GM19467 (cell line): ENCODE data around the gene ANKRD11.
"Not testable (repeated sequence)": the region's sequence is repeated elsewhere in the genome, so short reads cannot be mapped to it uniquely, and the experiment has no call there.

ENCODE experiments used
- ATAC-seq: cut with Tn5 transposase; IDR thresholded peaks from one replicate; pipeline ENCODE4 v1.9.1; 2021; ENCODE audit warnings: mild to moderate bottlenecking, moderate library complexity; ENCODE audit not compliant: unreplicated experiment

The ANKRD11 gene

DNA sequence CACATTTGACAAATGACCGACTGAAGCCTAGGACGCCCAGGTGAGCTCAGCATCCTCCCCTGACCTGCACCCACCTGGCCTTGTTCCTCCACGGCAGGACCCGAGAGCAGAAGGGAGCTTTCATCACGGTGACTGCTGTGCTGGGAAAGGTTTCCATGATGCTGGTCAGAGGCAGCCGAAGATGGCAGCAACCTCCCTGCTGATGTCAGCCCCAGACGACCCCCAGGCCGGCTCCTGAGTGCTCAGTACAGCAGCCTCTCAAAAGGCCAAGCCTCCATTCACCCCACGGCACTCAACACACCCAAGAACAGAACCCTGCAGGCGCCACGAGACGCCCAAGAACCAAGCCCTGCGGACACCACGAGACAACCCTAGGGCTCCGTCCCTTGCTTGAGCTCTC lies 119.8 kb downstream of the ANKRD11 start:
- no peak for ATAC-seq

DNA sequence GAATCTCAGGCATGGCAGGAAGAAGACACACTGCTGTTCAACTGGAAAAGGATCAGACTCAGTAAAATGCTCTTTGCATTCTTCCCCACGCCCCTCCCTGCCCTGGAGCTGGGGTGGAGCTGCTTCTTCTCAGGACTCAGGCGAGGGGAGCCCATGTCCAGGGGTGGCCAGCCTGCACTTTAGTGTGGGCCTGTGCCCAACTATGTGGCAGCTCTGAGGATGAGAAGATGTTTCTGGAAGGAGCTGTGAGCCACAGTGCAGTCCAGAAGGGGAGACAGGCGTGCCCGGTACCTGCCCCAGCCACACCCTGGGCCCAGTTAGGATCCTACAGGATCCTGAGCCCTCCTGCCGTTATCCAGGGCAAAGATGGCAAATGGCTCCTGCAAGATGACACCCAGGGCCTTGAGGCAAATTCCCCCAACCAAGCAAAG lies 120.3 kb downstream of the ANKRD11 start:
- ATAC-seq: no peak

- no peak for ATAC-seq
Measured at GRCh38 chr16:89369266-89369895, 121.0 kb downstream of the ANKRD11 start.

- no peak for ATAC-seq
Measured at GRCh38 chr16:89368604-89369249, 121.6 kb downstream of the ANKRD11 start.

- no peak for ATAC-seq
Measured at GRCh38 chr16:89367538-89367915, 122.8 kb downstream of the ANKRD11 start.

GRCh38 chr16:89366561-89367537 lies 123.5 kb downstream of the ANKRD11 start:
- no peak for ATAC-seq

DNA sequence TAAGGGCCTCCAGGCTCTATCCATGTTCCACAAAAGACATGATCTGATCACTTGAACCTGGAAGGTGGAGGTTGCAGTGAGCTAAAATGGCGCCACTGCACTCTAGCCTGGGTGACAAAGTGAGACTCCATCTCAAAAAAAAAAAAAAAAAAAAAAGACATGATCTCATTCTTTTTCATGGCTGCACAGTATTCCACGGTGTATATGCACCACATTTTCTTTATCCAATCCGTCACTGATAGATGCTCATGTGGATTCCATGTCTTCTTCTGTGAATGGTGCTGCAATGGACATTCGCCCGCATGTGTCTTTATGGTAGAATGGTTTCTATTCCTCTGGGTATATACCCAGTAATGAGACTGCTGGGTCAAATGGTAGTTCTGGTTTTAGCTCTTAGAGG lies 124.4 kb downstream of the ANKRD11 start:
- ATAC-seq: no peak

DNA sequence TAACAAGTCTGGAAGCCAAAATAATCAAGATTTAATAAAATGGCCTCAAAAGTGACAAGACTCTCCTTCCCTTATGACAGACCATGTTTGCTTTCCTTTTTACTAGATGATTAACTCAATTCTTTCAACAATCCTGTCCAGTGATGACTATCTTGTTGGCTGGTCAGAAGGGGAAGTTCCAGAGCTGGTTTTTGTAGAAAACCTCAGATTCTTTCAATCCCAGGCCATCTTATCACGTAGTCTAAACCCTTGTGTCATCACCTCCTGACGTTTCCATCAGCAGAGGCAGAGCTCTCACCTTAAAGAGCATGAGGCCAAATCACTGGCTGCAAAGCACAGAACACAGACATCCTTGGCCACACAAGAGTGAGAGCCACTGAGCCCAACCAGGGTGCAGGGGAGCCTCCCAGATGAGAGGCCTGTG lies 125.3 kb downstream of the ANKRD11 start:
- no peak for ATAC-seq

DNA sequence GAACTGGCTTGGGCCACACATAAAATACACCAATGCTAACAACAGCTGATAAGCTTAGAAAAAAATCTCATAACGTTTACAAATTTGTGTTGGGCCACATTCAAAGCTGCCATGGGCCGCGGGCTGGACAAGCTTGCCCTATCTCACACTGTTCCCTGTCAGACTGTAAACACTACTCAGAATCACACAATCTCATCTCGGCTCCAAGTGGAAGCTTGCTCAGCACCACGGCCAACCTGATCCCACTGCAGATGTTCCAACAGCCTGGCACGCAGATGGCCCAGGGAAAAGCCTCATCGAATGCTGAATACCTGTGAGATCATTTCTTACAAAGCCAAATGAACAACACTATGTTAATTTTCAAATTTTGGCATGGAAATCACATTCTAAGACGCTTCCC lies 125.8 kb downstream of the ANKRD11 start:
- no peak for ATAC-seq

DNA sequence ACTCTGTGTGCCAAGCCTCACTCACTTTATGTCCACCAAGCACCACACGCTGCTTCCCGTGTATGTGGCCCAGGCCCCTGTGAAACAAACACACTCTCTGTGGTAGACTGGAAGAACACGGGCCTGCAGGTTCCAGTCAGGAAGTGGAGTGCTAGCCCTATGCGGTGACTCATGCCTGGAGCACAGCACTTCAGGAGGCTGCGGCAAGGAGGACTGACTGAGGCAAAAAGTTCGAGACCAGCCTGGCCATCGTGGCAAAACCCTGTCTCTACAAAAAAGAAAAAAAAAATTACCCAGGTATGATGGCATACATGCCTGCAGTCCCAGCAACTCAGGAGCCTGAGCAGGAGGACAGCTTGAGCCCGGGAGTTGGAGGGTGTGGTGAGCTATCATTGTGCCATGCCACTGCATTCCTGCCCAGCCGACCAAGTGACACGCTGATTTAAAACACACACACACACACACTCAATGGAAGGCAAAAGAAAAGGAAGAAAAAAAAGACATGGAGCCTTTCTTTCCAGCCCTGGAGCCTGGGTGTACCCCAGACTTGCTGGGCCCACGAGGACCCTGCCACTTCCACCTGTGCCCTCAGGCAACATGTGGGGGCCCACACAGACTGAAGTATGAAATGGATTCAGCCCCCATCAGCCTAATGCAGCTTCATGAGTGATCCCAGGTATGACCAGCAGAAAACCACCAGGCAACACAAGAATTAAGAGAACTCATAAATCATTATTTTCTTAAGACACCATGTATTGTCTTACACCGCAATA lies 126.6 kb downstream of the ANKRD11 start:
- no peak for ATAC-seq

DNA sequence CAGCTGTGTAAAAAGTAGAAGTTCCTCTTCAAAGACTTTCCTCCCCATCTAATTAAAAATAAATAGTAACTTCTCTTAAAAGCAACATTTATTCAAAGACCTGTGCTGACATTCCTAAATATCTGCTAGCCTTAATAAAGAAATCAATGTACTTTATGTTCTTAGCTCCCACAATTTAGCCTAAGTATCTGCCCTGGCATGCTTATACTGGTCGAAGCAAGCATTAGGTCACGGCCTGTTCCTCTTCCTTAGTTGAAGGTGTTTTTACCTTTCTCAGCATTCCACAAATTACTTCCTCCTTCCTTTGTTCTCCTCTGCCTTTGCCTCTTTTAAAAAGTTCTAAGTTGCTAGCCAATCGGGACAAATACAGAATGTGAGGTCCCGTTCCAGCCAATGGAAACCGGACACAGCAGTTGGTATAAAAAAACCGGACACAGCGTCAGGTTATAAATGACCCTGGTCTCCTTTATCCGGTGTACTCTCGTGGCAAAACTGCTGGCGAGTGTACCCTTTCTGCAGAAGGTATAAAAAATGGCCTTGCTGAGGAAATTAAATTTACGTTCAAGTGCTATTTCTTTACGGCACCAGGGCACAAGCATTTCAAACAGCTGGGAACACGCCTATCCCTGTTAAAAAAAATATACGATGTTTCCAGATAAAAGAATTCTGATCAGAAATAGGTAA lies 127.7 kb downstream of the ANKRD11 start:
- ATAC-seq: not testable (repeated sequence)

- peak; percentile 43 for ATAC-seq
Measured at GRCh38 chr16:89361751-89362539, 128.4 kb downstream of the ANKRD11 start.

GRCh38 chr16:89360760-89361435 lies 129.5 kb downstream of the ANKRD11 start:
- peak; percentile 38 for ATAC-seq

- no peak for ATAC-seq
Measured at GRCh38 chr16:89359264-89360147, 130.9 kb downstream of the ANKRD11 start.

DNA sequence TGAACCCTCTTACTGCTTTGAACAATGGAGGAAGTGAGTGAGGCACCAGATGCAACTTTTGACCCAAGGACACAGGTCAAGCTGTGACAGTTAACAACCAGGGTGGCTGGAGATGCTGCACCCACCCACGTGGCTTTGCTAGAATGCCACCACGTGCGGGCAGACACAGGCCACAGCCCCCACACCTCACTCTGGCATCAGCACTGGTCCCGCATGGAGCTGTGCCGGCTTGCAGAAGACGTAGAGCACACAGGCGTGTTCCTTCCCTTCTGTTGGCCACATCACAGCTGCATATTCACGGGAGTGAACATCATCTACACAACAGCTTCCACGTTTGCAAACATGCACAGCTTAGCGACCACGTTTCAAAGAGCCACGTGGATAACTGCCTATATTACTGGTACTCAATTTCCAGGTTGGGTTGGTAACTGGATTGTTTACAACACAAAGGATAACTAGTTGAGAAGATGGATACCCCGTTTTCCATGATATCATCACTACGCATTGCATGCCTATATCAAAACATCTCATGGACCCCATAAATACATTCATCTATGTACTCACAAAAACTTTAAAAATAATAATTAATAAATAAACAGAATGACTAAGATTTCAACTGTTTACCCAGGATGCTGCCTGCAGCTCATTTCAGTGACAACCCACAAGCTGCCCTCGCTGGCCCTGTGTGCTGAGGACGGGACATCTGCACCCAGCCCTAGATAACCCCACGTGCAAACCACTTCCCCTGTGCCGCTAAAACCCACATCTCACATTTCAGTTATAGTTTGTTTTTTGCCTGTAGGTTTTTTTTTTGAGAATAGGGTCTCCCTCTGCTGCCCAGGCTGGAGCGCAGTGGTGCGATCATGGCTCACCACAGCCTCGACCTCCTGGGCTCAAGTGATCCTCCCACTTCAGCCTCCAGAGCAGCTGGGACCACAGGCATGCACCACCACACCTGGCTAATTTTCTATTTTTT lies 132.0 kb downstream of the ANKRD11 start:
- no peak for ATAC-seq

DNA sequence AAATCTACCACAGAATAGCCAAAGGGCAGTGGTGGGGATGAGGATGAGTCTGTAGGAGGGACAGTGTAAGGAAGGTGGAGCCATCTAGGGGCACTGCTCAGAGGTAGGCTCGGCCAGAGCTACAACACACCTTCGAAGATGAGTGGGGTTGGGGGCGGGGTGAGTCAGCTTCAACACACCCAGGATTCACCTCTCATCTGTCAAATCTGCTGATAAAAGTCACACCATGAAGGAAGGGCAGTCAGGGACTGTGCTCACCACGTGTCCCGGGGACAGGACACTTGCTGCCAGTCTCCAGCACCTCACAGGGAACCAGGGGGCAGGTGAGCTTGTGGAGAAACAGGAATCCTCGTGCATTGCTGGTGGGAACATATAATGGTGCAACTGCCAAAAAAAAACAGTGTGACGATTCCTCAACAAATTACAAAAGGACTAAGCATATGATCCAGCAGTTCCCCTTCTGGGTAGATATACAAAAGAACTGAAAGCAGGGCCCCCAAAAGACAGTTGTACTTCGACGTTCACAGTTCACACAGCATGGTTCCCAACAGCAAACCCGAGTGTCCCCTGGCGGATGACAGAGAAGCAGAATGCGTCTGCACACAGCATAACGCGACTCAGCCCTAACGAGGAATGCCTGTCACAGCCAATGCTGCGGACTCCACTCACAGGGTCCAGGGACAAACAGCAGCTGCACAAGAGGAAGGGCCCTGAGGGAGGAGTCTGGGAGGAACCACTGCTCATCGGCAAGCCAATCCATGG lies 133.1 kb downstream of the ANKRD11 start:
- no peak for ATAC-seq
